DND-41 (cell line): ENCODE data around the gene YTHDF2.

Source experiments
- CTCF ChIP-seq: IDR thresholded peaks from 2 replicates; pipeline ENCODE4 v1.5.1; 2012; ENCODE audit warnings: borderline replicate concordance, low read length, moderate library complexity, mild to moderate bottlenecking; ENCODE audit not compliant: poor library complexity, severe bottlenecking; ENCODE audit errors: extremely low read depth
- EZH2 ChIP-seq: IDR thresholded peaks from 3 replicates; pipeline ENCODE4 v1.6.1; 2012; ENCODE audit warnings: borderline replicate concordance, low read depth, mild to moderate bottlenecking, moderate library complexity, low read length, inconsistent platforms; ENCODE audit not compliant: severe bottlenecking

- no peak for TF ChIP-seq CTCF
- no peak for TF ChIP-seq EZH2
Observed at GRCh38 chr1:28815533-28816185, 78.9 kb downstream of the YTHDF2 start.
